Measurements from ENCODE around the gene SPACA4.

- TF ChIP-seq POLR2A (IDR thresholded peaks at IDR 0.05; ENCODE audit: low read length) = no peak
- TF ChIP-seq GATA1 (IDR thresholded peaks at IDR 0.05; ENCODE audit: low read depth, low read length) = no peak
These were observed 47.9 kb downstream of the SPACA4 start for GRCh38 chr19:48654299-48655059.
